ENCODE data around the gene CXCL11.

DNA sequence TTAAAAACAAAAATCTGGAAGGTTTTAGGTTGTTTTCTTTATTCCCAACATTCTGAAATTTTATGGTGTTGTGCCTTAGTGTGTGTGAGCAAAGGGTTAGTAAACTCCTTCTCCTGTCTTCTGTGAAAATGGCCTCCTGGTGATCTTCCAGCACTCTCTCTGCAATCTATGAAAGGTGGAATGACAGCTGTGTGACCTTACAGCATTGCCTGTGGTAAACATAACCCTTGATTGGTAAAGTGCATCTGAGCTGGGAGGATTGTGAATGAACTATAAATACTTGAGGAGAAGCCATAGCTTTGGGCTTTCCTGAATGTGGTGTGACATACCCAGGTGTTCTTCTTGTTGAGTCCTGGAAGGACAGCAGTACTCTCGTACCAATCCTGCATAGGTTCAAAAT is 48.7 kb upstream of the CXCL11 start:
- TF ChIP-seq POLR2AphosphoS5 (IDR thresholded peaks at IDR 0.05) (no peak), POLR2A (IDR thresholded peaks at IDR 0.05) (no peak)
- TF ChIP-seq, protein P1, sequence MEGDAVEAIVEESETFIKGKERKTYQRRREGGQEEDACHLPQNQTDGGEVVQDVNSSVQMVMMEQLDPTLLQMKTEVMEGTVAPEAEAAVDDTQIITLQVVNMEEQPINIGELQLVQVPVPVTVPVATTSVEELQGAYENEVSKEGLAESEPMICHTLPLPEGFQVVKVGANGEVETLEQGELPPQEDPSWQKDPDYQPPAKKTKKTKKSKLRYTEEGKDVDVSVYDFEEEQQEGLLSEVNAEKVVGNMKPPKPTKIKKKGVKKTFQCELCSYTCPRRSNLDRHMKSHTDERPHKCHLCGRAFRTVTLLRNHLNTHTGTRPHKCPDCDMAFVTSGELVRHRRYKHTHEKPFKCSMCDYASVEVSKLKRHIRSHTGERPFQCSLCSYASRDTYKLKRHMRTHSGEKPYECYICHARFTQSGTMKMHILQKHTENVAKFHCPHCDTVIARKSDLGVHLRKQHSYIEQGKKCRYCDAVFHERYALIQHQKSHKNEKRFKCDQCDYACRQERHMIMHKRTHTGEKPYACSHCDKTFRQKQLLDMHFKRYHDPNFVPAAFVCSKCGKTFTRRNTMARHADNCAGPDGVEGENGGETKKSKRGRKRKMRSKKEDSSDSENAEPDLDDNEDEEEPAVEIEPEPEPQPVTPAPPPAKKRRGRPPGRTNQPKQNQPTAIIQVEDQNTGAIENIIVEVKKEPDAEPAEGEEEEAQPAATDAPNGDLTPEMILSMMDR (IDR thresholded peaks at IDR 0.05): no peak

Measured in gastroesophageal sphincter (tissue), 3 donors.